PC-3 (cell line): ENCODE measurements around the gene RGS3.

Experiments
- CTCF ChIP-seq: fragments of 300-600 bp; sonication (generic); conservative IDR thresholded peaks from 2 replicates; pipeline ENCODE4 v1.5.1; 2017; ENCODE audit warnings: antibody characterized with exemption, low read depth, mild to moderate bottlenecking, low read length
- EZH2 ChIP-seq: fragments of 300-600 bp; sonication (generic); IDR thresholded peaks from one replicate; pipeline ENCODE4 v1.6.1; 2017; ENCODE audit warnings: antibody characterized with exemption, mild to moderate bottlenecking, low read length; ENCODE audit not compliant: unreplicated experiment
- EZH2phosphoT487 ChIP-seq: fragments of 300-600 bp; sonication (generic); IDR thresholded peaks from 2 replicates; pipeline ENCODE4 v1.6.1; 2018; ENCODE audit warnings: mild to moderate bottlenecking, antibody characterized with exemption, low read length, borderline replicate concordance

- TF ChIP-seq EZH2phosphoT487, result no peak
- no peak for TF ChIP-seq CTCF
- TF ChIP-seq EZH2, result no peak
These were observed 58.2 kb downstream of the RGS3 start for GRCh38 chr9:113521693-113522255.
